ENCODE measurements around the gene VPS35L. TPM values are rescaled to one million over a fixed set of nuclear protein-coding genes. Genes with fewer than 3 reads are reported as not detected.

Gene VPS35L
- total RNA-seq, 1 donor from 2014 or later = 60.0 TPM

GRCh38 chr16:19515757-19516156 lies 39.7 kb upstream of the VPS35L start:
- Mint-ChIP-seq H3K36me3 (ENCODE audit: low read depth, unreplicated experiment) (peaks cover 15% of the 10 kb centered on the region), H3K9me3 (ENCODE audit: unreplicated experiment) (no peaks in the 10 kb centered on the region), H3K4me1 (ENCODE audit: unreplicated experiment) (peaks cover 1% of the 10 kb centered on the region), H3K4me3 (ENCODE audit: unreplicated experiment) (no peak overlapping the region), H3K27me3 (ENCODE audit: unreplicated experiment) (no peaks in the 10 kb centered on the region), H3K27ac (ENCODE audit: unreplicated experiment) (no peak overlapping the region)
- no peak for TF ChIP-seq CTCF (IDR thresholded peaks at IDR 0.05; ENCODE audit: unreplicated experiment)
- DNase-seq (ENCODE audit: low spot score) = no peak

GRCh38 chr16:19517424-19518089 lies 37.9 kb upstream of the VPS35L start:
- TF ChIP-seq CTCF (IDR thresholded peaks at IDR 0.05; ENCODE audit: unreplicated experiment) = no peak
- no peaks in the 10 kb centered on the region for H3K9me3 Mint-ChIP-seq (ENCODE audit: unreplicated experiment)
- peaks cover 9% of the 10 kb centered on the region for H3K4me1 Mint-ChIP-seq (ENCODE audit: unreplicated experiment)
- H3K27me3 Mint-ChIP-seq (ENCODE audit: unreplicated experiment) = no peaks in the 10 kb centered on the region
- no peak for DNase-seq (ENCODE audit: low spot score)
- no peak overlapping the region for H3K4me3 Mint-ChIP-seq (ENCODE audit: unreplicated experiment)
- H3K27ac Mint-ChIP-seq (ENCODE audit: unreplicated experiment) = no peak overlapping the region
- peaks cover 15% of the 10 kb centered on the region for H3K36me3 Mint-ChIP-seq (ENCODE audit: low read depth, unreplicated experiment)

GRCh38 chr16:19518388-19518787 lies 37.1 kb upstream of the VPS35L start:
- peaks cover 11% of the 10 kb centered on the region for H3K36me3 Mint-ChIP-seq (ENCODE audit: low read depth, unreplicated experiment)
- no peak overlapping the region for H3K4me3 Mint-ChIP-seq (ENCODE audit: unreplicated experiment)
- DNase-seq (ENCODE audit: low spot score) = no peak
- peaks cover 9% of the 10 kb centered on the region for H3K4me1 Mint-ChIP-seq (ENCODE audit: unreplicated experiment)
- H3K27ac Mint-ChIP-seq (ENCODE audit: unreplicated experiment) = no peak overlapping the region
- no peaks in the 10 kb centered on the region for H3K9me3 Mint-ChIP-seq (ENCODE audit: unreplicated experiment)
- TF ChIP-seq CTCF (IDR thresholded peaks at IDR 0.05; ENCODE audit: unreplicated experiment) = no peak
- no peaks in the 10 kb centered on the region for H3K27me3 Mint-ChIP-seq (ENCODE audit: unreplicated experiment)

GRCh38 chr16:19520861-19521331 lies 34.6 kb upstream of the VPS35L start:
- H3K36me3 Mint-ChIP-seq (ENCODE audit: low read depth, unreplicated experiment) = peaks cover 5% of the 10 kb centered on the region
- no peak for TF ChIP-seq CTCF (IDR thresholded peaks at IDR 0.05; ENCODE audit: unreplicated experiment)
- peaks cover 20% of the 10 kb centered on the region for H3K4me1 Mint-ChIP-seq (ENCODE audit: unreplicated experiment)
- no peaks in the 10 kb centered on the region for H3K9me3 Mint-ChIP-seq (ENCODE audit: unreplicated experiment)
- H3K4me3 Mint-ChIP-seq (ENCODE audit: unreplicated experiment) = peak overlapping the region; percentile 98
- H3K27me3 Mint-ChIP-seq (ENCODE audit: unreplicated experiment) = peaks cover 1% of the 10 kb centered on the region
- H3K27ac Mint-ChIP-seq (ENCODE audit: unreplicated experiment) = peak overlapping the region; percentile 19
- DNase-seq (ENCODE audit: low spot score) = no peak

All from endothelial cell (in vitro differentiated cells).